A549 (cell line): Measurements from ENCODE around the gene EXOC6. TPM values are rescaled to one million over a fixed set of nuclear protein-coding genes. Genes with fewer than 3 reads are reported as not detected.

Source experiments
- ATAC-seq, 2 experiments: fragments of 200-7000 bp in 1 of 2; fragments of >200 bp in 1 of 2; cut with Nextera tagmentation in 1 of 2; cut with Tn5 transposase in 1 of 2; 3 replicates each; pipeline versions ENCODE4 v1.8.0 to v1.9.1; 2018 to 2020; ENCODE audit warnings: mild to moderate bottlenecking in 1 of 2, moderate library complexity in 1 of 2
- CTCF ChIA-PET: fragments of 300-600 bp; sonication (Branson Sonifier 250); formaldehyde crosslinking; extraction: SDS; loops from one replicate; lab custom pipeline; 2021; ENCODE audit warnings: antibody characterized with exemption, inconsistent platforms; lab: Yijun Ruan, JAX
- POLR2A ChIA-PET: fragments of 350-600 bp; formaldehyde crosslinking; extraction: SDS; loops from one replicate; lab custom pipeline; 2021; ENCODE audit warnings: antibody characterized with exemption, inconsistent platforms; lab: Yijun Ruan, JAX
- DNase-seq, 2 experiments: peaks; one replicate each; pipeline versions ENCODE4 v3.0.0 to v3.0.0-alpha.2; 2011 to 2016; ENCODE audit warnings: low read depth in 1 of 2, low spot score in 1 of 2
- FAIRE-seq: peaks from 2 replicates; lab custom pipeline; 2011; peaks lifted over from hg19 to GRCh38; lab: Jason Lieb, UNC
- H3K27ac ChIP-seq, 2 experiments: fragments of >200 bp; sonication (Bioruptor Twin); formaldehyde crosslinking; 3 replicates each; pipeline ENCODE4 v1.5.1; 2016 to 2017
- H3K4me1 ChIP-seq: fragments of >200 bp; sonication (Bioruptor Twin); formaldehyde crosslinking; 3 replicates; pipeline ENCODE4 v1.6.1; 2016
- H3K4me2 ChIP-seq: fragments of >200 bp; sonication (Bioruptor Twin); formaldehyde crosslinking; 3 replicates; pipeline ENCODE4 v1.6.1; 2016
- H3K4me3 ChIP-seq: fragments of >200 bp; sonication (Bioruptor Twin); formaldehyde crosslinking; 3 replicates; pipeline ENCODE4 v1.5.1; 2016
- H3K9me3 ChIP-seq: fragments of >200 bp; sonication (Bioruptor Twin); formaldehyde crosslinking; 3 replicates; pipeline ENCODE4 v1.6.1; 2016
- ATOH8 ChIP-seq: fragments of 250-450 bp; sonication (Bioruptor Pico); IDR thresholded peaks from 2 replicates; pipeline ENCODE4 v1.5.0; 2020; ENCODE audit warnings: low read depth, mild to moderate bottlenecking, moderate library complexity
- BCL3 ChIP-seq: fragments of >200 bp; sonication (Bioruptor Twin); formaldehyde crosslinking; IDR thresholded peaks from 3 replicates; pipeline ENCODE4 v1.6.1; 2016
- CEBPB ChIP-seq, 2 experiments: fragments of >200 bp in 1 of 2; sonication (Bioruptor Twin) in 1 of 2; formaldehyde crosslinking in 1 of 2; IDR thresholded peaks; 2 replicates each; pipeline ENCODE4 v1.6.1; 2012 to 2016
- CHD2 ChIP-seq: fragments of 150-350 bp; IDR thresholded peaks from 2 replicates; pipeline ENCODE4 v1.6.1; 2014; ENCODE audit warnings: low read length; ENCODE audit not compliant: partially characterized antibody
- EHF ChIP-seq: fragments of 250-450 bp; sonication (Bioruptor Pico); IDR thresholded peaks from 2 replicates; pipeline ENCODE4 v1.5.0; 2020; ENCODE audit warnings: mild to moderate bottlenecking
- EHMT2 ChIP-seq: fragments of 200-600 bp; sonication (generic); IDR thresholded peaks from 2 replicates; pipeline ENCODE4 v1.6.1; 2016; ENCODE audit warnings: antibody characterized with exemption, low read depth, mild to moderate bottlenecking, moderate library complexity
- ELK1 ChIP-seq: fragments of 150-350 bp; IDR thresholded peaks from 2 replicates; pipeline ENCODE4 v1.6.1; 2014; ENCODE audit warnings: low read depth, mild to moderate bottlenecking, low read length
- FOSB ChIP-seq: fragments of 250-450 bp; sonication (Bioruptor Pico); IDR thresholded peaks from 2 replicates; pipeline ENCODE4 v1.5.0; 2020; ENCODE audit warnings: mild to moderate bottlenecking, moderate library complexity
- FOXS1 ChIP-seq: fragments of 250-450 bp; sonication (Bioruptor Pico); IDR thresholded peaks from 2 replicates; pipeline ENCODE4 v1.5.0; 2020; ENCODE audit warnings: mild to moderate bottlenecking, moderate library complexity
- GATA3 ChIP-seq: IDR thresholded peaks from 2 replicates; pipeline ENCODE4 v1.6.1; 2012; ENCODE audit warnings: borderline replicate concordance
- JUNB ChIP-seq: fragments of >200 bp; sonication (Bioruptor Twin); formaldehyde crosslinking; IDR thresholded peaks from 2 replicates; pipeline ENCODE4 v1.6.1; 2016
- MYC ChIP-seq: IDR thresholded peaks from 2 replicates; pipeline ENCODE4 v1.6.1; 2012; ENCODE audit warnings: mild to moderate bottlenecking, inconsistent platforms, low read length, improper control_type of control experiment, borderline replicate concordance
- PBX3 ChIP-seq: IDR thresholded peaks from 2 replicates; pipeline ENCODE4 v1.6.1; 2012
- PHF8 ChIP-seq: fragments of 200-600 bp; sonication (generic); IDR thresholded peaks from 2 replicates; pipeline ENCODE4 v1.6.1; 2016; ENCODE audit warnings: low read depth, mild to moderate bottlenecking, antibody characterized with exemption, moderate library complexity, borderline replicate concordance
- POLR2A ChIP-seq: IDR thresholded peaks from 2 replicates; pipeline ENCODE4 v1.6.1; 2012; ENCODE audit warnings: mild to moderate bottlenecking, low read length
- RAD21 ChIP-seq, 2 experiments: fragments of >200 bp in 1 of 2; sonication (Bioruptor Twin) in 1 of 2; formaldehyde crosslinking in 1 of 2; IDR thresholded peaks in 1 of 2; conservative IDR thresholded peaks in 1 of 2; 2 replicates in 1 of 2; 3 replicates in 1 of 2; pipeline ENCODE4 v1.6.1; 2012 to 2018; ENCODE audit warnings: inconsistent platforms in 1 of 2
- REST ChIP-seq: fragments of 200-600 bp; sonication (generic); IDR thresholded peaks from 2 replicates; pipeline ENCODE4 v1.6.1; 2016; ENCODE audit warnings: antibody characterized with exemption, mild to moderate bottlenecking, moderate library complexity
- RFX5 ChIP-seq: fragments of 450-650 bp; IDR thresholded peaks from 2 replicates; pipeline ENCODE4 v1.7.1; 2014; ENCODE audit warnings: antibody characterized with exemption, mild to moderate bottlenecking, moderate library complexity
- SMC3 ChIP-seq: fragments of >200 bp; sonication (Bioruptor Twin); formaldehyde crosslinking; IDR thresholded peaks from 3 replicates; pipeline ENCODE4 v1.6.1; 2018; ENCODE audit warnings: inconsistent platforms
- SREBF2 ChIP-seq: fragments of 450-650 bp; IDR thresholded peaks from 2 replicates; pipeline ENCODE4 v1.6.1; 2014; ENCODE audit warnings: mild to moderate bottlenecking, moderate library complexity
- ZC3H11A ChIP-seq: fragments of 450-650 bp; IDR thresholded peaks from 2 replicates; pipeline ENCODE4 v1.6.1; 2014; ENCODE audit warnings: antibody characterized with exemption, mild to moderate bottlenecking
- WGBS: methylation state at CpG from one replicate; pipeline ENCODE4 v1.1.6; 2017; ENCODE audit errors: missing lambda C conversion rate; 5-methylcytosine and 5-hydroxymethylcytosine counted together
- polyA plus RNA-seq, 4 experiments: library from polyadenylated mRNA; depleted of rRNA in 3 of 4; stranded (reverse); fragments of >200 nt; fragmentation: RNase III in 1 of 4; extraction: RNeasy Plus Mini Kit Qiagen cat#74134 plus additional on column Dnase treatment in 1 of 4; gene quantifications; 2 replicates in 3 of 4; 3 replicates in 1 of 4; pipeline ENCODE4 v1.2.3, GENCODE V29; 2011 to 2017

The EXOC6 gene
- polyA plus RNA-seq, 2 of the 4 experiments (the other 2 are of a cell fraction) = 16.8 to 48.5 TPM

GRCh38 chr10:93088466-93088865 lies 240.1 kb downstream of the EXOC6 start:
- FAIRE-seq (no peak), DNase-seq (no peak)
- CTCF ChIA-PET = interaction anchor here (1.2 to 2.8 kb wide), 2 partner anchors 9 to 146 kb away, joined by 3 to 21 read pairs; no protein-coding TSS in a partner anchor

GRCh38 chr10:93090619-93091018 lies 242.3 kb downstream of the EXOC6 start:
- Histone ChIP-seq H3K4me3 (no peak overlapping the region), H3K4me1 (no peaks in the 10 kb centered on the region)
- TF ChIP-seq FOXS1 (CRISPR knock-in tag) (no peak), ELK1 (no peak)
- TF ChIP-seq, all 56 proteins: peak for 0
- H3K9me3 ChIP-seq = no peaks in the 10 kb centered on the region
- H3K4me2 ChIP-seq = no peak overlapping the region
- DNase-seq (no peak), FAIRE-seq (no peak), ATAC-seq (no peak)
- CTCF ChIA-PET = interaction anchor here (8.3 kb wide), 1 partner anchor 10 kb away, joined by 46 read pairs; no protein-coding TSS in a partner anchor
- 75% methylated on average over 2 of the region's 2 CpGs for WGBS
- no peak overlapping the region for H3K27ac ChIP-seq
- POLR2A ChIA-PET = no interaction called here

More at GRCh38 chr10:93088466-93088865, 240.1 kb downstream of the EXOC6 start:
- 73% methylated on average over 4 of the region's 4 CpGs for WGBS
- POLR2A ChIA-PET = no interaction called here
- Histone ChIP-seq H3K9me3 (no peaks in the 10 kb centered on the region), H3K4me2 (no peak overlapping the region)
- TF ChIP-seq RFX5 (no peak), SREBF2 (no peak), ATOH8 (no peak), EHF (no peak), GATA3 (no peak), RAD21 (conservative IDR thresholded peaks at IDR 0.05 in 1 of 2, IDR thresholded peaks at IDR 0.05 in 1 of 2) (no peak), PBX3 (no peak), POLR2A (no peak), BCL3 (no peak), SMC3 (no peak), REST (no peak), JUNB (no peak), PHF8 (no peak), EHMT2 (no peak), ZC3H11A (no peak), CHD2 (no peak), FOSB (CRISPR knock-in tag) (no peak), CEBPB (IDR thresholded peaks at IDR 0.05) (no peak), MYC (no peak)
- TF ChIP-seq, all 56 proteins: peak for 0
- no peak for ATAC-seq
- Histone ChIP-seq H3K4me3 (no peak overlapping the region), H3K4me1 (no peaks in the 10 kb centered on the region), H3K27ac (no peak overlapping the region)
